Midbrain (tissue), 1 donor: ENCODE measurements around the gene IGSF11.
"Not testable (repeated sequence)": the region's sequence is repeated elsewhere in the genome, so short reads cannot be mapped to it uniquely, and the experiment has no call there.

Experiments
- DNase-seq: peaks from one replicate; lab custom pipeline; 2025; lab: John Stamatoyannopoulos, UW

IGSF11 gene

GRCh38 chr3:118884748-118885206, 149.9 kb downstream of the IGSF11 start:
- peak; percentile 85 for DNase-seq

GRCh38 chr3:118882353-118882947, 152.2 kb downstream of the IGSF11 start:
- peak; percentile 72 for DNase-seq

GRCh38 chr3:118868051-118868450, 166.6 kb downstream of the IGSF11 start:
- no peak for DNase-seq

GRCh38 chr3:118863731-118864322, 170.8 kb downstream of the IGSF11 start:
- no peak for DNase-seq

GRCh38 chr3:118859950-118860349, 174.7 kb downstream of the IGSF11 start:
- DNase-seq: no peak

- DNase-seq: not testable (repeated sequence)
Measured at GRCh38 chr3:118851466-118852193, 183.0 kb downstream of the IGSF11 start.

- no peak for DNase-seq
Measured at GRCh38 chr3:118850687-118851086, 184.0 kb downstream of the IGSF11 start.
